Vagina (tissue), 2 donors: Measurements from ENCODE around the gene SLX4. TPM values are rescaled to one million over a fixed set of nuclear protein-coding genes. Genes with fewer than 3 reads are reported as not detected.

Source experiments
- DNase-seq, 2 donors: peaks; one replicate each; pipeline ENCODE4 v3.0.0-alpha.2; 2017; ENCODE audit errors: extremely low spot score in 2 of 2
- H3K27ac ChIP-seq: fragments of 200-600 bp; sonication (generic); one replicate; pipeline ENCODE4 v1.5.1; 2019
- H3K27me3 ChIP-seq: fragments of 200-600 bp; sonication (generic); one replicate; pipeline ENCODE4 v1.5.1; 2019
- H3K36me3 ChIP-seq, 2 donors: fragments of 200-600 bp; sonication (generic); one replicate each; pipeline ENCODE4 v1.5.1; 2017 to 2019
- H3K4me1 ChIP-seq: fragments of 200-600 bp; sonication (generic); one replicate; pipeline ENCODE4 v1.5.1; 2019
- H3K4me3 ChIP-seq, 2 donors: fragments of 200-600 bp; sonication (generic); 1 replicate in 1 of 2; 2 replicates in 1 of 2; pipeline ENCODE4 v1.5.1; 2016 to 2019
- H3K9me3 ChIP-seq: fragments of 200-600 bp; sonication (generic); one replicate; pipeline ENCODE4 v1.5.1; 2019
- POLR2A ChIP-seq, 2 donors: fragments of 450-650 bp; IDR thresholded peaks; one replicate each; pipeline ENCODE4 v1.6.1; 2017; ENCODE audit warnings: antibody characterized with exemption in 2 of 2, mild to moderate bottlenecking in 2 of 2, moderate library complexity in 2 of 2
- POLR2AphosphoS5 ChIP-seq, 2 donors: sonication (generic); formaldehyde crosslinking; IDR thresholded peaks; one replicate each; pipeline ENCODE4 v1.9.0; 2017; ENCODE audit warnings: antibody characterized with exemption in 2 of 2, mild to moderate bottlenecking in 2 of 2, low read depth in 1 of 2; ENCODE audit not compliant: insufficient read depth in 1 of 2
- intact Hi-C: fragments of 100-400 bp; cut with DNase I; formaldehyde crosslinking; loops from one replicate; pipeline ENCODE4 v1.15.1; 2023
- total RNA-seq: library from RNA; depleted of rRNA; stranded (reverse); fragments of >200 nt; gene quantifications from one replicate; pipeline ENCODE4 v1.2.3, GENCODE V29; 2016
- TF ChIP-seq, protein P1 (sequence below), 3 experiments: fragments of 450-650 bp in 2 of 3; fragments of 200-600 bp in 1 of 3; sonication (generic) in 1 of 3; IDR thresholded peaks; one replicate each; pipeline ENCODE4 v1.5.1; 2017 to 2019; ENCODE audit warnings: antibody characterized with exemption in 3 of 3, mild to moderate bottlenecking in 2 of 3, moderate library complexity in 2 of 3

Gene SLX4
- total RNA-seq, 1 donor from 2014 or later = 3.9 TPM

DNA sequence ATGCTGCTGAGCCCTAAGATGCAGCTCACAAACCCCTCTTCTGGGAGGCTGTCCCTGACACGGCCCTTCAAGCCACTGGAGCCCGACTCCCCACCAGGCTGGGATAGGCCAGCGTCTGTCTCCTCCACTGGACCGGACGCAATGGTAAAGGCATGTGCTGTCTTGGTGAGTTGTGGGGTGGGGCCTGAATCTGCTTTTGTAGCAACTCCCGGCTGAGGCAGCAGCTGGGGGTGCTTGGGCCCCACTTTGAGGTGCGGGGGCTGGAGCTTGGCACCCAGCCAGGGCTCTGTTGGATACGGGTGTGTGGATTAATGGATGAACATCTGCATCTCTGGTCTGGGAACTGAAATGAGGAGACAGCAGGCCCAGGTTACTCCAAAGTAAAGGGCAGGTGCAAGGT, 30.7 kb downstream of the SLX4 start:
- DNase-seq = no peak
- Histone ChIP-seq H3K4me3 (no peak overlapping the region), H3K4me1 (peaks cover 25% of the 10 kb centered on the region), H3K27ac (no peak overlapping the region), H3K27me3 (no peaks in the 10 kb centered on the region), H3K9me3 (no peaks in the 10 kb centered on the region), H3K36me3 (no peaks in the 10 kb centered on the region)
- intact Hi-C loops = no loop called here
- TF ChIP-seq POLR2AphosphoS5 (IDR thresholded peaks at IDR 0.05; ENCODE audit: insufficient read depth in 1 of 2, low read depth in 1 of 2) (no peak), POLR2A (IDR thresholded peaks at IDR 0.05) (no peak)
- TF ChIP-seq, protein P1, sequence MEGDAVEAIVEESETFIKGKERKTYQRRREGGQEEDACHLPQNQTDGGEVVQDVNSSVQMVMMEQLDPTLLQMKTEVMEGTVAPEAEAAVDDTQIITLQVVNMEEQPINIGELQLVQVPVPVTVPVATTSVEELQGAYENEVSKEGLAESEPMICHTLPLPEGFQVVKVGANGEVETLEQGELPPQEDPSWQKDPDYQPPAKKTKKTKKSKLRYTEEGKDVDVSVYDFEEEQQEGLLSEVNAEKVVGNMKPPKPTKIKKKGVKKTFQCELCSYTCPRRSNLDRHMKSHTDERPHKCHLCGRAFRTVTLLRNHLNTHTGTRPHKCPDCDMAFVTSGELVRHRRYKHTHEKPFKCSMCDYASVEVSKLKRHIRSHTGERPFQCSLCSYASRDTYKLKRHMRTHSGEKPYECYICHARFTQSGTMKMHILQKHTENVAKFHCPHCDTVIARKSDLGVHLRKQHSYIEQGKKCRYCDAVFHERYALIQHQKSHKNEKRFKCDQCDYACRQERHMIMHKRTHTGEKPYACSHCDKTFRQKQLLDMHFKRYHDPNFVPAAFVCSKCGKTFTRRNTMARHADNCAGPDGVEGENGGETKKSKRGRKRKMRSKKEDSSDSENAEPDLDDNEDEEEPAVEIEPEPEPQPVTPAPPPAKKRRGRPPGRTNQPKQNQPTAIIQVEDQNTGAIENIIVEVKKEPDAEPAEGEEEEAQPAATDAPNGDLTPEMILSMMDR (IDR thresholded peaks at IDR 0.05) = no peak

DNA sequence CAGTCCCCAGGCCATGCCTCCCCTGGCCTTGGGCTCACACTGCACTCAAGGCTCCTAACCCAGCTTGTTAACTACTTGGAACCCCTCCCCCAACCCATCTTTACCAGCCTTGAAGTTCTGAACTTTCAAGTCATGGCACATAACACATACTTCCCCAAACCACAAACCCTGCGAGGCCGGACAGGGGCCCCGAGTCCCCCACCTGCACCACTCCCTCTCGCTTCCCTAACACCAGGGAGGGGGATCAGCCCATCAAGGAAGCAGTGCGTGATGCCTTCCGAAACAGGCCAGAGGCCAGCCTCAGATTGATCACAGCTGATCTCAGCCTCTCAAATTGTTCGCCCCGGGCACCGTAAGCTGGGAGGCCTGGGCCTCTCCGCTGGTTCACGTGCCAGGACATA, 31.2 kb downstream of the SLX4 start:
- TF ChIP-seq POLR2A (IDR thresholded peaks at IDR 0.05) (no peak), POLR2AphosphoS5 (IDR thresholded peaks at IDR 0.05; ENCODE audit: insufficient read depth in 1 of 2, low read depth in 1 of 2) (no peak)
- TF ChIP-seq, protein P1 (IDR thresholded peaks at IDR 0.05) = no peak
- H3K4me3 ChIP-seq = no peak overlapping the region
- H3K27ac ChIP-seq = no peak overlapping the region
- H3K27me3 ChIP-seq = no peaks in the 10 kb centered on the region
- H3K9me3 ChIP-seq = no peaks in the 10 kb centered on the region
- DNase-seq = no peak
- intact Hi-C loops = no loop called here
- H3K4me1 ChIP-seq = peaks cover 25% of the 10 kb centered on the region
- no peaks in the 10 kb centered on the region for H3K36me3 ChIP-seq

DNA sequence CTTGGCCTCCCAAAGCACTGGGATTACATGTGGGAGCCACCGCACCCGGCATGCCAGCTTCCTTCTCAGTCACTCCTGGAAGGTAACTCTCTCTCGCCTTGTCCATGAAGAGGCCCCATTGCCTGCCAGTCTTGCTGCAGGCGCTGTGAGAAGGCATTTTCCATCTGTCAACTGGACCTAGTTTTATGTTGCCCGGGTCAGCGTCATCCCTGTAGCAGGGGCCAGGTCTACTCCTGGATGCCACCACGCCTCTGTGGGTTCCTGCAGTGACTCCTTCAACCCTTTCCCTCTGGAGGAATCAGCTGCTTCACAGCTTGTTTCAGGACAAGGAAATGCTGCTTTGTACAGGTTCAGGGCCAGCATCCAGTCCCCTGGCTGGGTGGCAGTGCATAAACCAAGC, 31.6 kb downstream of the SLX4 start:
- TF ChIP-seq, protein P1 (IDR thresholded peaks at IDR 0.05) = no peak
- TF ChIP-seq POLR2AphosphoS5 (IDR thresholded peaks at IDR 0.05; ENCODE audit: insufficient read depth in 1 of 2, low read depth in 1 of 2) (no peak), POLR2A (IDR thresholded peaks at IDR 0.05) (no peak)
- intact Hi-C loops = no loop called here
- H3K9me3 ChIP-seq = no peaks in the 10 kb centered on the region
- no peaks in the 10 kb centered on the region for H3K27me3 ChIP-seq
- H3K4me1 ChIP-seq = peaks cover 25% of the 10 kb centered on the region
- H3K27ac ChIP-seq = no peak overlapping the region
- DNase-seq = no peak
- no peak overlapping the region for H3K4me3 ChIP-seq
- H3K36me3 ChIP-seq = no peaks in the 10 kb centered on the region

DNA sequence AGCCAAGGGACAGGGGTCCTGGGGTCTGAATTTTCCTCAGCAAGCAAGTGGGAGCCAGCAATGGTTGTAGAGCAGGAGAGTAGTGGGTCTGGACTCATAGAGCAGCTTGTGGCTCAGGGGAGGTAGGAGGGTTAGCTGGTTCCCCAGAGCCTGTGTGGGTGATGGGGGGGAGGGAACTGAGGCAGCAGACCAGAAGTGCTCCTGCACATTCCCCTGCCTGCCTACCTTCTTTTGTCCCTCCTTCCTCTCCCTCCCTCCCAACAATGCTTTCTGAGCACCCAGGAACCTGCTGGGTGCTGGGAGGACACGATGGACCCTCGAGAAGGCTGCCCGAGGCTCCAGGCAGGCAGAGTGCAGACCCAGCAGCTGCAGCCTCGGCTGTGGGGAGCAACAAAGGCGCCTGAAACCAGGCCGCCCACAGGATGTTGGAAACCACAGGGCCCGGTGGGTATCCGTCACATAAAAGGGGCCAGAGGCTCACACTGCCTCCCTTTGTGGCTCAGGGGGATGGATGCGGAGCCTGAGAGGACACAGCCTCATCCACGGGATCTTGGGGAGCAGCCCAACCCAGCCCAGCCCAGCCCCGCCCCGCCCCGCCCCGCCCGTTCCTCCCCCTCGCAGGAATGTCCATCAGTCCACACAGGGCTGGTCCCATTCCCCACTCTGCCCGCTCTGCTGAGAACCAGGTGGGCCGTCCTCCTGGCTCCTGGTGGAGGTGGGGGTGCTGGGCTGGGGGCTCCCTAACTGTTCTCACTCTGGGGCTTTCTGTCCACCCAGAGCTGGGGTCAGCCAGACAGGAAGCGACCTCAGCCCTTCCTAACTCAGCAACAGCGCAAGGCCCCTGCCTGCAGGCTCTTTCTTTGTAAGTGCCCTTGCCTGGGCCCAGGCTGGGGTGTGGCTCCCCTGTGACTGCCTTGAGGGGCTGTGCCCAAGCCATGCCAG, 32.5 kb downstream of the SLX4 start:
- intact Hi-C loops = no loop called here
- DNase-seq = no peak
- H3K36me3 ChIP-seq = no peaks in the 10 kb centered on the region
- peaks cover 25% of the 10 kb centered on the region for H3K4me1 ChIP-seq
- H3K27me3 ChIP-seq = no peaks in the 10 kb centered on the region
- no peak overlapping the region for H3K4me3 ChIP-seq
- no peak overlapping the region for H3K27ac ChIP-seq
- no peaks in the 10 kb centered on the region for H3K9me3 ChIP-seq
- no peak for TF ChIP-seq POLR2AphosphoS5 (IDR thresholded peaks at IDR 0.05; ENCODE audit: insufficient read depth in 1 of 2, low read depth in 1 of 2)
- TF ChIP-seq POLR2A (IDR thresholded peaks at IDR 0.05) = no peak
- TF ChIP-seq, protein P1 (IDR thresholded peaks at IDR 0.05) = no peak

DNA sequence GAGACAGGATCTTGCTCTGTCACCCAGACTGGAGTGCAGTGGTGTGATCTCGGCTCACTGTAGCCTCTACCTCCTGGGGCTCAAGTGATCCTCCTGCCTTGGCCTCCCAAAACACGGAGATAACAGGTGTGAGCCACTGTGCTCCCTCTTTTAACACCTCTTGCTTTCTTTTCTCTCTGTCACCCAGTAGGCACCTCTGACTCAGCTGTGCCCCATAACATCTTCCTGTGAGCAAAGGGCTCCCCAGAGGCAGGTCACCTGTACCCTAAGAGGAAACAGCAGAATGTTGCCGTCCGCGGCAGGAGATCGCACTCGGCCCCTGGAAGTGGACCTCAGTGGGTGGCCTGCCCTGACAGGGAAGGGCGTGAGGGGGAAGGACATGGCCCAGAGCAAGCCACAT, 33.3 kb downstream of the SLX4 start:
- DNase-seq = no peak
- H3K36me3 ChIP-seq = no peaks in the 10 kb centered on the region
- H3K27ac ChIP-seq = no peak overlapping the region
- H3K27me3 ChIP-seq = no peaks in the 10 kb centered on the region
- no peaks in the 10 kb centered on the region for H3K9me3 ChIP-seq
- no peak for TF ChIP-seq POLR2AphosphoS5 (IDR thresholded peaks at IDR 0.05; ENCODE audit: insufficient read depth in 1 of 2, low read depth in 1 of 2)
- no peak for TF ChIP-seq POLR2A (IDR thresholded peaks at IDR 0.05)
- TF ChIP-seq, protein P1 (IDR thresholded peaks at IDR 0.05) = no peak
- peaks cover 25% of the 10 kb centered on the region for H3K4me1 ChIP-seq
- intact Hi-C loops = no loop called here
- no peak overlapping the region for H3K4me3 ChIP-seq
